ENCODE results near the gene RCOR3. TPM values are rescaled to one million over a fixed set of nuclear protein-coding genes. Genes with fewer than 3 reads are reported as not detected.
A peak's percentile ranks its signal among the peaks of the same experiment; 100 is the strongest.

Gene RCOR3
- polyA plus RNA-seq, 1 donor: 115 TPM

GRCh38 chr1:211324992-211325775 lies 66.0 kb downstream of the RCOR3 start:
- DNase-seq: no peak

GRCh38 chr1:211326140-211326527 lies 67.0 kb downstream of the RCOR3 start:
- DNase-seq: no peak

GRCh38 chr1:211326528-211327345 lies 67.6 kb downstream of the RCOR3 start, which contains the start of gene TRAF5:
Gene TRAF5 (plus strand): TSS chr1:211326833. CDS start chr1:211353240, 26,407 bp downstream.
- DNase-seq: peak; percentile 48

- DNase-seq: peak; percentile 55
Observed at GRCh38 chr1:211327346-211327921, 68.3 kb downstream of the RCOR3 start.

- DNase-seq: no peak
Observed at GRCh38 chr1:211328084-211328694, 69.0 kb downstream of the RCOR3 start.

GRCh38 chr1:211328866-211329475 lies 69.8 kb downstream of the RCOR3 start:
- DNase-seq: no peak

- DNase-seq: no peak
Observed at GRCh38 chr1:211329764-211330201, 70.6 kb downstream of the RCOR3 start.

GRCh38 chr1:211330282-211330936 lies 71.2 kb downstream of the RCOR3 start:
- DNase-seq: no peak

GRCh38 chr1:211331011-211331709 lies 72.0 kb downstream of the RCOR3 start:
- DNase-seq: no peak

- DNase-seq: no peak
Observed at GRCh38 chr1:211332036-211332616, 73.0 kb downstream of the RCOR3 start.

- DNase-seq: no peak
Observed at GRCh38 chr1:211332830-211333229, 73.7 kb downstream of the RCOR3 start.

- no peak for DNase-seq
Observed at GRCh38 chr1:211333906-211334305, 74.7 kb downstream of the RCOR3 start.

GRCh38 chr1:211334986-211335385 lies 75.8 kb downstream of the RCOR3 start:
- no peak for DNase-seq

- no peak for DNase-seq
Observed at GRCh38 chr1:211335522-211336157, 76.5 kb downstream of the RCOR3 start.

GRCh38 chr1:211336161-211336560 lies 77.0 kb downstream of the RCOR3 start:
- no peak for DNase-seq

GRCh38 chr1:211336775-211337174 lies 77.6 kb downstream of the RCOR3 start:
- DNase-seq: no peak

GRCh38 chr1:211337430-211338223 lies 78.5 kb downstream of the RCOR3 start:
- no peak for DNase-seq

GRCh38 chr1:211338224-211338620 lies 79.1 kb downstream of the RCOR3 start:
- DNase-seq: no peak

- no peak for DNase-seq
Observed at GRCh38 chr1:211339631-211340041, 80.5 kb downstream of the RCOR3 start.

Data from left kidney (tissue), 2 donors.